ENCODE results near the gene SLC25A10.
"Not testable (repeated sequence)": the region's sequence is repeated elsewhere in the genome, so short reads cannot be mapped to it uniquely, and the experiment has no call there.

SLC25A10 gene

GRCh38 chr17:81723651-81724209 lies 11.6 kb downstream of the SLC25A10 start:
- no peak for DNase-seq

GRCh38 chr17:81725439-81725838 lies 13.4 kb downstream of the SLC25A10 start:
- DNase-seq: no peak

GRCh38 chr17:81726004-81726403 lies 13.9 kb downstream of the SLC25A10 start:
- no peak for DNase-seq

- DNase-seq: no peak
Observed at GRCh38 chr17:81727324-81728031, 15.4 kb downstream of the SLC25A10 start.

- DNase-seq: peak; percentile 64
Observed at GRCh38 chr17:81733507-81734404, 21.7 kb downstream of the SLC25A10 start.

- no peak for DNase-seq
Observed at GRCh38 chr17:81734405-81735263, 22.6 kb downstream of the SLC25A10 start.

GRCh38 chr17:81735264-81736102 lies 23.4 kb downstream of the SLC25A10 start:
- peak; percentile 20 for DNase-seq

GRCh38 chr17:81737947-81738800 lies 26.1 kb downstream of the SLC25A10 start:
- no peak for DNase-seq

GRCh38 chr17:81738801-81739393 lies 26.8 kb downstream of the SLC25A10 start:
- no peak for DNase-seq

- not testable (repeated sequence) for DNase-seq
Observed at GRCh38 chr17:81739593-81739992, 27.5 kb downstream of the SLC25A10 start.

GRCh38 chr17:81740395-81740961 lies 28.4 kb downstream of the SLC25A10 start:
- no peak for DNase-seq

GRCh38 chr17:81741049-81741593 lies 29.0 kb downstream of the SLC25A10 start:
- DNase-seq: no peak

- no peak for DNase-seq
Observed at GRCh38 chr17:81741594-81742452, 29.7 kb downstream of the SLC25A10 start.

All from fibroblast of upper back skin (primary cell).